Sciatic nerve (tissue), 2 donors: ENCODE results near the gene MYH7. TPM values are rescaled to one million over a fixed set of nuclear protein-coding genes. Genes with fewer than 3 reads are reported as not detected.
A peak's percentile ranks its signal among the peaks of the same experiment; 100 is the strongest.

Source experiments
- ATAC-seq: fragments of 200-7000 bp; cut with Tn5 transposase; one replicate; pipeline ENCODE4 v1.9.1; 2020; ENCODE audit warnings: mild to moderate bottlenecking, moderate library complexity
- DNase-seq: peaks from one replicate; pipeline ENCODE4 v3.0.0-alpha.2; 2020; ENCODE audit warnings: low spot score
- intact Hi-C: fragments of 100-400 bp; cut with DNase I; formaldehyde crosslinking; loops from one replicate; pipeline ENCODE4 v1.14.2; 2022
- total RNA-seq: library from RNA; stranded (reverse); fragmentation: NEBNext Ultra II Directional; extraction: Animal tissue kit (Norgen Biotek cat#: 25700); gene quantifications from one replicate; pipeline ENCODE4 v1.2.1, GENCODE V29; 2021
- donor health status: DM: no; HTN: no; CAD: no.
- donor health status: DM: no; HTN: no; CAD: no.

The MYH7 gene
- total RNA-seq, 1 donor from 2014 or later, result 0.18 TPM

DNA sequence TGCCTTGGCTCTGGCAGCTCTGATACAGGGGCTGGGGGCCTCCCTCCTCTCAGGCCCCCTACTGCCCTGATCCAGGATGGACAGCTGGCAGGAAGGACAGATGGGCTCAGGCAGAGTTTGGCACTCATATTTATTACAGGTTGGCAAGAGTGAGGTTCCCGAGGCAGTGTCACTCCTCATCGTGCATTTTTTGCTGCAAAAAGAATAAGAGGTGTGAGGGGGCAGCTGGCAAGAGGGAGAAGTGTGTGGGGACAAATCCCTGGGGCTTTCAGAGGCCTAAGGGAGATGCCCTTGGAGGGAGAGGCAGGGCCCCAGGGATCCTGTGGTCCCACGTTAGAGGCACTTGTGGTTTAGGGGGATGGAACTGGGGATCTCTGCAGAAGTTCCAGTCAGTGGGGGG lies 53.6 kb downstream of the MYH7 start:
- DNase-seq, result no peak
- intact Hi-C loops, result loop anchor here (2.0 kb wide), 1 partner anchor 53 kb away; no protein-coding TSS in a partner anchor
- no peak for ATAC-seq

DNA sequence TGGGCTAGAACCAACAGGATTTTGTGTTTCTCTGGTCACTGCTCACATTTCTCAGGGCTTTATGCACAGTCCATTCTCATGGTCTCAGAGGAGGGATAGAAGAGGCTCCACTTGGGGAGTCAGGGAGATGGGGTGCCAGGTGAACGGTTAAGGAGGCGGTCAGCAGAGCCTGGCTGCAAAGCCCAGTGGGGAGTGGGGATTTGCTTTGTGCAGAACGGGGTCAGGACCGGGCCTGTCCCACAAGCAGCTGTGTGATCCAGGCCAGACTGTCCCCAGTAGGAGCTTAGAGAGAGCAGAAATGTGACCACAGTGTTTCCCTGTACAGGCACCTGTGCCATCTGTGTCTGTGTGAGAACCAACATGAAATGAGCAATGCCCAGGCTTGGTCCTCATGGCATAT lies 54.5 kb downstream of the MYH7 start:
- intact Hi-C loops, result loop anchor here (2.0 kb wide), 1 partner anchor 52 kb away; no protein-coding TSS in a partner anchor

GRCh38 chr14:23380197-23380914 lies 55.1 kb downstream of the MYH7 start:
- ATAC-seq, result no peak
- DNase-seq, result no peak
- intact Hi-C loops, result loop anchor here (2.0 kb wide), 1 partner anchor 52 kb away; no protein-coding TSS in a partner anchor

More for the DNA sequence above, 54.5 kb downstream of the MYH7 start:
- ATAC-seq, result no peak
- DNase-seq, result no peak

DNA sequence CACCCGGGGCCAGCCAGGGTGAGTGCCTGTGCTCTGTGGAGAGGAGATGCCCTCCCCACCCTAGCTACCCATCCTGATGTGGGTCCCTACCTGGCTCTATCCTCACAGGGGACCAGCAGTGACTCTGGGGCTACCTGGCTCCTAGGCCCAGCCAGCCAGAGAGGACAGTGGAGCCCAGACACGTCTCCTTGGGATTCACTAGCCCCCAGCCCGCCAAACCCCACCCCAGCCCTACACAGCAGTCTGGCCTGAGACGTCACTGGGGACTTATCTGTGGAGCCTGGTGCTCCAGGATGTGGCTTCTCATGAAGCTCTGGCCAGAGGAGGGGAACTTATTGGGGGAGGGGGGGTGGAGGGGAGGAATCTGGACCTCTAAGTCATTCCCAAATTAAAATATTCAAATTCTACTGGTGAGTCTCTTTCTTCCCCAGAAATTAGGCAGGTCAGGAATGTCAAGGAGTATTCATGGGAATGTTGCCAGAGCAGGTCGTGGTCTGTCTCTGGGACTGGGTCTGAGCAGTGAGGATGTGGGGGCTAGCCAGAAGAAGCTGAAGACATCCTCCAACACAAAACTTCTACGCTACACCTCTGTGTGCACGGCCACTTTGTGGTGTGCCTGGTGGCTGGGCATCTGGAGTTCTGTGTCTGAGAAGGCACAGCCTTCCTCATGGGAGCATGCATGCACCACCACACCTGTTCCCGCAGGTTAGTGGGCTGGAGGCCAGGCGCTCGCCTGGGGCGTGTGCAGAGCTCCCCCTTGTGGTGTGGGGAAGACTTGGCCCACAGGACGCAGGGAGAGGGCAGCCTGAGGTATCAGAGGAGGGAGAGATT lies 55.9 kb downstream of the MYH7 start:
- ATAC-seq, result no peak
- intact Hi-C loops, result loop anchor here (2.0 kb wide), 1 partner anchor 51 kb away; no protein-coding TSS in a partner anchor
- peak; percentile 79 for DNase-seq

DNA sequence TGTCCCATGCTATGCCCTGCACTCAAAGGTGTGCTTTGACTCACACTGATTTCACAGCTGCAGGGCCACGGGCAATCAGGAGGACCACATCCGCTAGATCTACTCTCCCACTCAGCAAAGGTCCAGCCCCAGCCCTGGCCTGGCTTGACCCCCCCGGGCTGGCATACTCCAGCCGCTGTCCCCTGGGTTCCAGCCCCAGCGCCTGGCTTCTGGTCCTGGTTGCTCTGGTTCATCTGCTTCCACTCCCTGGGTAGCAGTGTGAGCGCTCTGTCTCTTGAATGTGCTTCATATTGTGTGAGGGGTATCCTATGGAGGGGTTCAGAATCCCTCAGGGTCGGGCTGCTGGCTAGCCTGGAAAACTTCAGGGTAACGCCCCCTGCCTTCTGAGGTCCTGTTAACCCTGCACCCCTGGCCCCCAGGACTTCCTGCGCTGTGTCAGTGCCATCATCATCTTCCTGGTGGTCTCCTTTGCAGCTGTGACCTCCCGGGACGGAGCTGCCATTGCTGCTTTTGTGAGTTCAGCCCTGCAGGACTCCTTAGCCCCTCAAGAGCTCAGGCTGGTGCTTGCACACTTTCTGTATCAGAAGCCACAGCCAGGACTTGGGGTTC lies 56.7 kb downstream of the MYH7 start:
- no peak for ATAC-seq
- intact Hi-C loops, result no loop called here
- DNase-seq, result no peak

DNA sequence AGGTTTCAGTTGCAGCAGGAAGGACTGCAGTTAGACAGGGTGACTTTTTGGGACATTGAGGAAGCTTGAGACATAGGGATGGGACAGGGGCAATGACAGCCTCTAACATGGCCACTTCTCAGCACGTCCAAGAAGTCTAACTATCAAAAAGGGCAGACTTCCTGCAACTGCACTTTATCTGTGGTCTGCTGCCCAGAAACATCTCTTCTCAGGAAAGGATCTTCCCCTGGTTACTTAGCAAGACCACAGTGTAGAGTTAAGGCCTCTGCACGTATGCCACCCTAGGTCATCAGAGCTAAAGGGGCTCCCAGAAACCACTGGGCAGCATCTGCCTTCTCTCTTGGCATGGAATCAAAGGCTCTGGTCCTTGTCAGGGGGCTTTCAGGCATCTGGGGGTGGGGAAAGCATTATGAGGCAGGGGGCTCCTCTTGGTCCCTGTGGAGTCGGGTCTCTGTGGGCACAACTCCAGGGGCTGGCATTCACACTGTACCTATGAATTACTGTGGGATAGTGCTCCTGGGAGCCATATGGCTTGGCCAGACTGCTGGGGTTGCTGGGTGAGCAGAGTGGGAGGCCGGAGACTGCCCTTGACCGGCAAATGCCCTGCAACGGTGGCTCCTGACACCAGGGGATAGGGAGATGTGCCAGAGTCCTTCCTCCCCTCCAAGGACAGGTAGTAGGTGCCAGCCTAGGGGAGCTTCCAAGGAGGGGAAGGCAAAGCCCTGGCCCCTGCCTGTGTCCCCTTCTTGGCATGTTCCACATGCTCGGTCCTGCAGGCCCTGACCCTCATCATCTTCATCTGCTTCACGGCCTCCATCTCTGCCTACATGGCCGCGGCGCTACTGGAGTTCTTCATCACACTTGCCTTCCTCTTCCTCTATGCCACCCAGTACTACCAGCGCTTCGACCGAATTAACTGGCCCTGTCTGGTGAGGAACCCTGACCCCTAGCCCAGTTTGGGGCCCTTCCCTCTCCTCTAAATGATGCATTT lies 57.6 kb downstream of the MYH7 start:
- ATAC-seq (no peak), DNase-seq (no peak)
- intact Hi-C loops, result no loop called here

- DNase-seq, result no peak
- no peak for ATAC-seq
- intact Hi-C loops, result no loop called here
Observed at GRCh38 chr14:23377198-23377550, 58.3 kb downstream of the MYH7 start.

- intact Hi-C loops, result no loop called here
Observed at GRCh38 chr14:23376482-23377197, 58.8 kb downstream of the MYH7 start, which contains the start of gene CMTM5. TSS of gene CMTM5 (plus strand) at chr14:23377046. CDS start at chr14:23377252, 206 bp downstream.

GRCh38 chr14:23375527-23376251 lies 59.8 kb downstream of the MYH7 start:
- intact Hi-C loops, result no loop called here

More at GRCh38 chr14:23376482-23377197, 58.8 kb downstream of the MYH7 start, which contains the start of gene CMTM5:
- DNase-seq (peak; percentile 89), ATAC-seq (peak; percentile 91)

GRCh38 chr14:23373041-23373440 lies 62.4 kb downstream of the MYH7 start:
- intact Hi-C loops, result no loop called here
- no peak for DNase-seq
- ATAC-seq, result no peak

More at GRCh38 chr14:23375527-23376251, 59.8 kb downstream of the MYH7 start:
- no peak for DNase-seq
- ATAC-seq, result no peak

DNA sequence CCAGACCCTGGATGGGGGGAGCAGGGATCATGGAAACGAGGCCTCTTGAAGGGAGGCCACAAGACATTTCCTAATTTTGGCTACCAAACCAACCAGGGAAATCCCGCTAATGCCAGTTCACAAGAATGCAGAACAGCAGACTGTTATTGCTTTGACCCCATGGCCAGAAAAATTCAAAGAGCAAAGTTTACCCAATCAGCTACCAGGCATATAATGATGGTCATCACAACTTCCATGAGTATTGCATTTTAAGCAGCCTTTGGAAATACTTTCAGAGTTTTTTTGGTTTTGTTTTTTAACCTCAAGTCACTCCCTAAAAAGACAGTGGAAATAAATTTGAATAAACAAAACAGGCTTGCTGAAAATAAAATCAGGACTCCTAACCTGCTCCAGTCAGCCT lies 63.0 kb downstream of the MYH7 start, which contains the start of gene IL25:
IL25 (plus strand) TSS at position 301 of the 400 bp plus-strand sequence.
- intact Hi-C loops, result no loop called here
- DNase-seq, result no peak
- no peak for ATAC-seq

DNA sequence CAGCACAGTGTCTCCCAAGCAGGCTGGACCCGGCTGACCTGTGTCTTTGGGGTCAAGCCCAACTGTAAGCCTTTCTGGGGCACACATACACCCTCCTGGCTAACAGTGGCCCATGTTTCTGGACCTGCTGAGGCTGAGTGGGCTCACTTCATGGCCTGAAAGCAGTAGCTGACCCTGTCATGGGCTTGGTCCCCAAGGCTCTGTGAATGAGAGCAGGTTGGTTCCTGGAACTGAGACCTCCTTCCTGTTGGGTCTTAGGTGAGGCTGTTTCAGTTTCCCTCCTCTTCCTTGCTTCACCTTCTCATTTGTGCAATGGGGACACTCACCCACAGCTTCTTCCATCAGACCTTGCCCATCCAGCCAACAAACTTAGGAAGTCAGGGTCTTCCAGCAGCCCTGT lies 63.6 kb downstream of the MYH7 start:
- ATAC-seq, result no peak
- DNase-seq, result no peak
- intact Hi-C loops, result no loop called here

- intact Hi-C loops, result no loop called here
- ATAC-seq, result no peak
- no peak for DNase-seq
Observed at GRCh38 chr14:23370221-23370620, 65.2 kb downstream of the MYH7 start.

DNA sequence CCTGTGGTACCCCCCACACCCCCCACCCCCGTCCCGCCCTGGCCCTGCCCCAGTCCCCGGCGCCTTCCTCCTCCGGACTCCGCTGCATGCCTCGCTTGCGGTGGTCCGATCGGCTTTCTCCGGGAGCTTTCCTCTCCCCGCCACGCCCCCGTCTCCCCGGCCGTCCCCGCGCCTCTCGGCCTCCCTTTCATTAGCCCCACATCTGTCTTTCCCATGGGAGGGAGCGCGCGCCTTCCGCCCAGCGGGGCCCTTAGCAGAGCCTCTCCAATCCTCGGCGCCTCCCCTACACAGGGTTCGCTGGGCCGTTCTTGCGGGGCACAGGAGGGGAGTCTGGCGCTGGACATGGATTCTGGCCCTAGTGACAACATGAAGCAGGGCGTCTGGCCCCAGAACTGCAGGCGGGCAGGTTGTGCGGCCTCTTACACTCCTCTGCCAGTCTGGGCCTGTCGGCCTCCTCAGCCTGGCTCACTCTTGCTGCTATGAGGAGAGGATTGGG lies 69.0 kb downstream of the MYH7 start:
- intact Hi-C loops, result no loop called here
- ATAC-seq, result peak; percentile 70
- peak; percentile 89 for DNase-seq

DNA sequence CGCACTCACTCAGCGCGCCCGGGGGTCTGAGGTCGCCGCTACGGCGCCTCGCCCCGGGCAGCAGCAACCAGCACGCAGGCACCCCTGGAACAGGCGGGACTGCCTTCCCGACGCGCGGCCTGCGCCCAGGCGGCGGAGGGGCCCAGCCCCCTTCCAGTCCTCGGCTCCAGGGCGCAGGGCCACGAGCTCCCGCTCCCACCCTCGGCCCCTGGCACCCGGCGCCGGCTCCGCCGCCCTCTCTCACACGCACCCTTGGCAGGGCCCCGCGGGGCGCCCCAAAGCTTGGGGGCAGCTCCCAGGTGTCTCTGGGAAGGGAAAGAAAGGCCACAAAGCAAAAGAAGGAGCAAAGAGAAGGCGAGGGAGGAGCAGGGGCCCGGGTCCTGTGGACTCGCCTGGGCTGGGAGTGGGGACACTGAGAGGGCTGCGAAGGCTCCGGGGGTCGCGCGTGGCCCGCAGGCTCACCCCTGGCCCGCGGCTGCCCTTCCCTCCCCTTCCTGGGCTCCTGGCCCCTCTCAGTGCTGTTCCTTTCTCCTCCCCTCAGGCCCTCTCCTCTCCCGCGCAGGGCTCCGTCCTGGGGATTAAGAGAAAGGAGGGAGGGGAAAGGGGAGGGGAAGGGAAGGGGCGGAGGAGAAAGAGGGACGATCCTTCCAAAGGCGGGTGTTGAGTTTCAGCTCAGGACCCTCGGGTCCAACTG lies 69.6 kb downstream of the MYH7 start:
- ATAC-seq (peak; percentile 86), DNase-seq (peak; percentile 85)
- intact Hi-C loops, result no loop called here

GRCh38 chr14:23365036-23365731 lies 70.3 kb downstream of the MYH7 start, which contains the start of gene EFS:
TSS of gene EFS (minus strand) at chr14:23365172. CDS start at chr14:23365025, 147 bp downstream.
- DNase-seq (peak; percentile 79), ATAC-seq (peak; percentile 72)
- intact Hi-C loops, result no loop called here
